ENCODE results near the gene FOSL1.
"Not testable (repeated sequence)": the region's sequence is repeated elsewhere in the genome, so short reads cannot be mapped to it uniquely, and the experiment has no call there.

Gene FOSL1

DNA sequence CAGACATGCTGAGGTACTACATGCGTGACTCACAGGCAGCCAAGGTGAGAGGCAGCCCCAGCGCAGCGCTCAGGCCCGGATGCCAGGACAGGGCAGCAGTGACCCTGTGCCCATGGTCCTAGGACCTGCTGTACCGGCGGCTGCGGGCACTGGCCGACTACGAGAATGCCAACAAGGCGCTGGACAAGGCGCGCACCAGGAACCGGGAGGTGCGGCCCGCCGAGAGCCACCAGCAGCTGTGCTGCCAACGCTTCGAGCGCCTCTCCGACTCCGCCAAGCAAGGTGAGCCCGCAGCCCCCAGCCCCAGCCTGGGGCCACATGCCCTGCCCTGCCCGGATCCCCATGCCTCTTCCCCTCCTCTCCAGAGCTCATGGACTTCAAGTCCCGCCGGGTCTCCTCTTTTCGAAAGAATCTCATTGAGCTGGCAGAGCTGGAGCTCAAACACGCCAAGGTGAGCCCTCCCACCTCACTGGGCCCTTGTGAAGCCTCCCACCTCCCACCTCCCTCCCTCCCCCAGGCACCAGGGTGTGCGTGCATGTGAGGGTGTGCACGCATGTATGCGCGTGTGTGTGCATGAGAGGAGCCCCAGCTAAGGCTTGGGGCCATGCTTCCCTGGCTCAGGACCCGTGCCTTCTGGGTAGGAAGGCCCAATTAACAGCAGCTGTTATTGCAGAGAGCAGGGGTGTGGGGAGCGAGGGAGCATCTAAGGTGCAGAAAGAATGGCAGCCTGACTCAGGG, 47.5 kb downstream of the FOSL1 start:
- no peak for DNase-seq

DNA sequence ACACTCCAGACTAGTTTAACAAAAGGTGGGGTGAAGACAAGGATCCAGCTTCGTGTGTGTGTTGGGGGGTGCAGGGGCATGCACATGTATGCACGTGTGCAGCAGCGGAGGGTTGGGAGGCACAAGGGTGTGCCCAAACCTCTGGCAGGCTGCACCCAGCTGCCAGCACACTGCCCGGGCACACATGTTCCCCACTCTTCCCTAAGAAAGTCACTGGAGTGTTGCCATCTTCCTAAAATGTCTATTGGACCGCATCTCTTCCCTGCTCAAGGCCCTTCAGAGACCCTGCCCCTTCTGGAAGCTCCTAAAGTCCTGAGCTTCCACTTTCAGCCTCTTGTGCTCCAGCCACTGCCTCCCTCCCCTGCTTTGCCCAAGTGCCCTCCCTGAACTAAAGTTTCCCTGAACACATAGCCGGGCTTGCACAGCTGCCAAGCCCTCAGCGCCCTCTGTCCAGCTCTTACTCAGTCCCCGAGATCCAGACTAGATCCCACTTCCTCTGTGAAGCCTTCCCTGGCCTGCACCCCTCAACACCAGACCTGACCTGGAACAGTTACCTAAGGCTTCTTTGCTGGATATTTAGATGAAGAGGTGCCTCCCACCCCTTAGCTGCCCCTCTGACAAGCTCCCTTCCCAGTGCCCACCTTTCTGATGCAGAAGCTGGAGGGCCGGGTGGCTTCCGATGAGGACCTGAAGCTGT, 48.2 kb downstream of the FOSL1 start:
- DNase-seq, result no peak

DNA sequence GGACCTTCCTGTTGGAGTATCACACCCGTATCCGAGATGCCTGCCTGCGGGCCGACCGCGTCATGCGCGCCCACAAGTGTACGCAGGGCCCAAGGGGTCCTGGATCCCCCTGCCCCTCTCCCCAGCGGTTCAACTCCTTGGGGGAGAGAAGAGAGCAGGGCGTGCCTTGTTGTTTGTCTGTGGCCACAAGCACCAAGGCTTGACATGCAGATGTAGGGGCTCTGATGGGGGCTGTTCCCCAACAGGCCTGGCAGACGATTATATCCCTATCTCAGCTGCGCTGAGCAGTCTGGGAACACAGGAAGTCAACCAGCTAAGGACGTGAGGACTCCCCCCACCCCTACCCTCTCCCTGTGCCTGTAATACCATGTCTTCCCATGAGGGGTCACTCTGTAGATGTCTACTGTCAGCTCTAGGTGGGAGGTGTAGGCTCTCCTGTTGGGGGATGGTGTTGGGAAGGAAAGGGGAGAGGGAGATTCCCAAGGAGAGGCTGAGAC, 49.1 kb downstream of the FOSL1 start:
- DNase-seq, result no peak

DNA sequence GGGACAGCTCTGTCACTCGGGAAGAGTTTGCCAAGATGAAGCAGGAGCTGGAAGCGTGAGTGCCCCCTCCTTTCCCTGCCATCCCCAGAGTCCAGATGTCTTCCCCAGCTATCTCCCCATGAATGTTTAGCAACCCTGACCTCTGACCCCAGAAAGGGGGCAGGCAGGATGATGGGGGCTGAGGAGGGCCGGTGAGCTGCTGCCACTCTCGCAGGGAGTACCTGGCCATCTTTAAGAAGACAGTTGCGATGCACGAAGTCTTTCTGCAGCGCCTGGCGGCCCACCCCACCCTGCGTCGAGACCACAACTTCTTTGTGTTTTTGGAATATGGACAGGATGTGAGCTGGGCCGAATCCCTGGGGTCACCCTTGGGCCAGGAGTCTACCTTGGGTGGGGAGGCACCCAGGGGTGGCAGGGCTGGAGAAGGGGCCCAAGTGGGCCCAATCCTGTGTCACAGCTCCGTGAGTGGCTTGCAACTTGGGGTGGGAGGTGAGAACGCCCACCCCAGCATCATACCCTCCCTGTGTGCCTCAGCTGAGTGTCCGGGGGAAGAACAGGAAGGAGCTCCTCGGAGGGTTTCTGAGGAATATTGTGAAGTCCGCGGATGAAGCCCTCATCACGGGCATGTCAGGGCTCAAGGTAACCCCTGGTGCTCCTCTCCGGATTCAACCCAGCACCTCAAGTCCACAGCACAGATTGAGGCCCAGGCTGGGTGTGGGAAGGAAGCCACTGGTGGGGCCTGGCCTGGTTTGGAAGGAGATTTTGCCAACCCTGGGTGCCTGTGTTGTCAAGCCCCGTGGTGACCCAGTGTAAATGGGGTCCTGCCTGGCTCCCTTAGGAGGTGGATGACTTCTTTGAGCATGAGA, 49.7 kb downstream of the FOSL1 start:
- no peak for DNase-seq

DNA sequence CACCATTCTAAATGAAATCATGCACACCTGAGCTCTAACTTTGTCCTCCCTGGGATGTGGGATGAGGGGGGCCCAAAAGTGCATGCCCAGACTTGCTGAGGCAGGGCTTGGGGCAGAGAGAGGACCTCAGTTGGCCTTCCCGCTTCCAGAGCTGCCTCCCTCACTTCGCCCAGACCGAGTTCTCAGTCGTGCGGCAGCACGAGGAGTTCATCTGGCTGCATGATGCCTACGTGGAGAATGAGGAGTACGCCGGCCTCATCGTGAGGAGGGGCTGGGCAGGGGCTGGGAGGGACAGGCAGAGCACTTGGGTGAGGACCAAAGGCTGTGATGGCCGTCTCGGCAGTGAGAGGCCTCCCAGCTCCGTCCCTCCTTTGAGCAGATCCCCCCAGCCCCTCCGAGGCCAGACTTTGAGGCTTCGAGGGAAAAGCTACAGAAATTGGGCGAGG, 50.4 kb downstream of the FOSL1 start:
- no peak for DNase-seq

DNA sequence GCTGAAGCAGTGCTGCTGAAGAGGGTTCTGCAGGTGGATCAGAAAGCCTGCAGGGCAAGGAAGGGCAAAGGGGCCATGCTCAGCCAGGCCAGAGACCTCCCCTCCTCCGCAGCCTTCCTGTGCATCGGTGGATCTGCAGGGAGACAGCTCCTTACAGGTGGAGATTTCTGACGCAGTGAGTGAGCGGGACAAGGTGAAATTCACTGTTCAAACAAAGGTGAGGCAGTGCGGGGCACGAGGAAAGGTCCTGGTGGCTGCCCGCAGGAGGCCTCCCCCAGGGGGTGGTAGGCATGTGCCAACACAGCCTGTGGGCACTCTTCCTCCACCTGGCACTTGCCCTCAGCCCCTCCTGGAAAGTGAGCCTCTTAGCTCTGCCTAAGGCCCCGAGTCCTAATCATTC, 50.8 kb downstream of the FOSL1 start:
- no peak for DNase-seq

DNA sequence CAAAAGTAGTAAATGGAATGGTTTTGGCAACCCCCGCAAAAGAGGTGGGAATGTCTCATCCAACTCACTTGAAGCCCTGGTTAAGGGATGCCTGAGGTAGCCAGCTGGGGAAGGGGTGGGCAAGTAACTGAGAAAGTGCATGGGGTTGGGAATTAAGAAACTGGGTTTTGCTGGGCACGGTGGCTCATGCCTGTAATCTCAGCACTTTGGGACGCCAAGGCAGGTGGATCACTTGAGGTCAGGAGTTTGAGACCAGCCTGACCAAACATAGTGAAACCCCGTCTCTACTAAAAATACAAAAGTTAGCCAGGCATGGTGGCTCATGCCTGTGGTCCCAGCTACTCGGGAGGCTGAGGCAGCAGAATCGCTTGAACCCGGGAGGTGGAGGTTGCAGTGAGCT, 51.5 kb downstream of the FOSL1 start:
- DNase-seq, result not testable (repeated sequence)

DNA sequence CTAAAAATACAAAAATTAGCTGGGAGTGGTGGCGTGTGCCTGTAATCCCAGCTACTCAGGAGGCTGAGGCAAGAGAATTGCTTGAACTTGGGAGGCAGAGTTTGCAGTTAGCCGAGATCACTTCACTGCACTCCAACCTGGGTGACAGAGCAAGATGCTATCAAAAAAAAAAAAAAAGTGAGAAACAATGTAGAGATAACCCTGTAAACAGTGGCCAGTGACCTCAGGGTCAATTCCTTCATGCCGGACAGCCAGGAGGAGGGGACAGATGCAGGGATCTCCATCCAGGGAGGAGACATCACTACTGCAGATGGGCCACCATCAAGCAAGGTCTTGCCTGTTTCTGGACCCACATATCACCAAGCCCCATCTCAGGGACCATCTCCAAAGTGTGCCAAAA, 52.4 kb downstream of the FOSL1 start:
- no peak for DNase-seq

DNA sequence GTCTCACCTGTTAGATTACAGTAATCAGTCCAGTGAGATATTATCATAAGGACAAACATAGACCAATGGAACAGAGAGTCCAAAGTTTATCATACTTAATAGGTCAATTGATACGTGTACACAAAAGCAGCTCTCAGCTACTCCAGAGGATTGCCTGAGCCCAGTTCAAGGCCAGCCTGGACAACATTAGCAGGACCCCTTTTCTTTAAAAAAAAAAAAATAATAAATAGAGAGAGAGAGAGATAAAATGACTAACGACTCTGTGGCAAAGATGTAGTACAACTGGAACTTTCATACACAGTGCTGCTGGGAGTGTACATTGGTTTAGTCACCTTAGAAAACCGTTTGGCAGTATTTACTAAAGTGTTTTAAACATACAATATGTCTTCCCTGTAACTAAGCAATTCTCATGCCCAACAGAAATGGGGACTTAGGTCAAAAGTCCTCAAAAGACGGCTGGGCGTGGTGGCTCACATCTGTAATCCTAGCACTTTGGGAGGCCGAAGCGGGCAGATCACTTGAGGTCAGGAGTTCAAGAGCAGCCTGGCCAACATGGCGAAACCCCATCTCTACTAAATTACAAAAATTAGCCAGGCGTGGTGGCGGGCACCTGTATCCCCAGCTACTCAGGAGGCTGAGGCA, 55.8 kb downstream of the FOSL1 start:
- no peak for DNase-seq

DNA sequence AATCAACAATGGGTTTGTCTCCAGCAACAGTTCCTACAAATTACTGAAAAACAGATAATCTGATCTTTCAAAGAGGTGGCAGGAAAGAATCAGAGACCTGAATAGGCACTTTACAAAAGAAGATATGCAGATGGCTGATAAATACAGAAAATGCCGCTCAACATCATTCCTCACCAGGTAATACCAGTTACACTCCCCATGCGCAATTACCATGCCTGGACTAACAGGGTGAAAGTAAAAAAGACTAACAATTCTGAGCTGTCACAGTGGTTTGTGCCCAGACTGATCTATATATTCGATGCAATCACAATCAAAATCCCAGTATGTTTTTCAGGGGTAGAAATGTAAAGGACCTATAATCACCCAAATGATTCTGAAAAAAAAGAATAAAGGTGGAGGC, 56.4 kb downstream of the FOSL1 start:
- no peak for DNase-seq

DNA sequence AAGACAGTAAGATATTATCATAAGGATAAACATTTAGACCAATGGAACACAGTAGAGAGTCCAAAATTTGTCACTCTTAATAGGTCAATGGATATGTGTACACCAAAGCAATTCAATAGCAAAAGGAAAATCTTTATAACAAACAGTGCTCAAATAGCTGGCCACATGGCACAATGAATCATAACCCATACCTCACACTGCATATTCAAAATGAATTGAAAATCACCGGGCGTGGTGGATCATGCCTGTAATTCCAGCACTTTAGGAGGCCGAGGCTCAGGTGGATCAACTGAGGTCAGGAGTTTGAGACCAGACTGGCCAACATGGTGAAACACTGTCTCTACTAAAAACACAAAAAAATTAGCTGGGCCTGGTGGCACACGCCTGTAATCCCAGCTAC, 58.0 kb downstream of the FOSL1 start:
- no peak for DNase-seq
